Ishikawa (cell line): ENCODE measurements around the gene IFNA16.
A peak's percentile ranks its signal among the peaks of the same experiment; 100 is the strongest.
"Not testable (repeated sequence)": the region's sequence is repeated elsewhere in the genome, so short reads cannot be mapped to it uniquely, and the experiment has no call there.

Experiments
- CEBPB ChIP-seq: IDR thresholded peaks from 2 replicates; pipeline ENCODE4 v1.6.1; 2012
- CREB1 ChIP-seq: IDR thresholded peaks from 2 replicates; pipeline ENCODE4 v1.6.1; 2012; ENCODE audit warnings: low read depth
- EGR1 ChIP-seq: IDR thresholded peaks from 2 replicates; pipeline ENCODE4 v1.6.1; 2012
- EP300 ChIP-seq: IDR thresholded peaks from 2 replicates; pipeline ENCODE4 v1.6.1; 2012; ENCODE audit warnings: borderline replicate concordance
- NFIC ChIP-seq: IDR thresholded peaks from 2 replicates; pipeline ENCODE4 v1.6.1; 2012
- RAD21 ChIP-seq: IDR thresholded peaks from 2 replicates; pipeline ENCODE4 v1.6.1; 2012; ENCODE audit warnings: low read depth
- TAF1 ChIP-seq: IDR thresholded peaks from 2 replicates; pipeline ENCODE4 v1.6.1; 2012; ENCODE audit warnings: low read depth, mild to moderate bottlenecking
- TCF12 ChIP-seq: IDR thresholded peaks from 2 replicates; pipeline ENCODE4 v1.6.1; 2012; ENCODE audit warnings: low read depth
- TEAD4 ChIP-seq: IDR thresholded peaks from 2 replicates; pipeline ENCODE4 v1.6.1; 2012
- YY1 ChIP-seq: IDR thresholded peaks from 2 replicates; pipeline ENCODE4 v1.6.1; 2012; ENCODE audit warnings: low read depth
- ZBTB7A ChIP-seq: IDR thresholded peaks from 2 replicates; pipeline ENCODE4 v1.6.1; 2012; ENCODE audit warnings: low read depth
- TF ChIP-seq, protein P1 (sequence below): IDR thresholded peaks from 2 replicates; pipeline ENCODE4 v1.6.1; 2012; ENCODE audit warnings: low read depth, mild to moderate bottlenecking
- TF ChIP-seq, protein P2 (sequence below): IDR thresholded peaks from 2 replicates; pipeline ENCODE4 v1.6.1; 2012
- TF ChIP-seq, protein P3 (sequence below): IDR thresholded peaks from 2 replicates; pipeline ENCODE4 v1.6.1; 2012

The IFNA16 gene

DNA sequence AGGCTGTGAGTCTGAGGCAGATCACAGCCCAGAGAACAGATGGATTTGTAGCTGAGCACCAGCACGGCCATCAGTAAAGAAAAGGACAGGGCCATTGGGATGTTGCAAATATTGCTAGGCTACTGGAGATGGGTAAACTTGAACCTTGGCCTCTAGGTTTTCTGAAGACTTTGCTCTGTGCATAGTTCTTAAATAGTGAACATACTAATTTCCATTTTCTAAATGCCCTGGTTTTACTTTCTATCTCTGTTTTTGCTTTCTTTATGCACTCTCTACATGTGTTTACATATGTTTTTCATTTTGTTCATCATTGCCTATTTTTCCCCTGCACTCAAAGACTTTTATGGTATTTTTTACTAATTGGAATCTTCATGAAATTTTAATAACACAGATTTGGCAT, at the start of gene IFNA16:
Gene IFNA16 (minus strand): TSS at position 101 of the 400 bp plus-strand sequence. CDS start 6 bp downstream, at position 95.
- not testable (repeated sequence) for TF ChIP-seq TCF12, CEBPB
- TF ChIP-seq, protein P1, sequence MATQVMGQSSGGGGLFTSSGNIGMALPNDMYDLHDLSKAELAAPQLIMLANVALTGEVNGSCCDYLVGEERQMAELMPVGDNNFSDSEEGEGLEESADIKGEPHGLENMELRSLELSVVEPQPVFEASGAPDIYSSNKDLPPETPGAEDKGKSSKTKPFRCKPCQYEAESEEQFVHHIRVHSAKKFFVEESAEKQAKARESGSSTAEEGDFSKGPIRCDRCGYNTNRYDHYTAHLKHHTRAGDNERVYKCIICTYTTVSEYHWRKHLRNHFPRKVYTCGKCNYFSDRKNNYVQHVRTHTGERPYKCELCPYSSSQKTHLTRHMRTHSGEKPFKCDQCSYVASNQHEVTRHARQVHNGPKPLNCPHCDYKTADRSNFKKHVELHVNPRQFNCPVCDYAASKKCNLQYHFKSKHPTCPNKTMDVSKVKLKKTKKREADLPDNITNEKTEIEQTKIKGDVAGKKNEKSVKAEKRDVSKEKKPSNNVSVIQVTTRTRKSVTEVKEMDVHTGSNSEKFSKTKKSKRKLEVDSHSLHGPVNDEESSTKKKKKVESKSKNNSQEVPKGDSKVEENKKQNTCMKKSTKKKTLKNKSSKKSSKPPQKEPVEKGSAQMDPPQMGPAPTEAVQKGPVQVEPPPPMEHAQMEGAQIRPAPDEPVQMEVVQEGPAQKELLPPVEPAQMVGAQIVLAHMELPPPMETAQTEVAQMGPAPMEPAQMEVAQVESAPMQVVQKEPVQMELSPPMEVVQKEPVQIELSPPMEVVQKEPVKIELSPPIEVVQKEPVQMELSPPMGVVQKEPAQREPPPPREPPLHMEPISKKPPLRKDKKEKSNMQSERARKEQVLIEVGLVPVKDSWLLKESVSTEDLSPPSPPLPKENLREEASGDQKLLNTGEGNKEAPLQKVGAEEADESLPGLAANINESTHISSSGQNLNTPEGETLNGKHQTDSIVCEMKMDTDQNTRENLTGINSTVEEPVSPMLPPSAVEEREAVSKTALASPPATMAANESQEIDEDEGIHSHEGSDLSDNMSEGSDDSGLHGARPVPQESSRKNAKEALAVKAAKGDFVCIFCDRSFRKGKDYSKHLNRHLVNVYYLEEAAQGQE: not testable (repeated sequence)

DNA sequence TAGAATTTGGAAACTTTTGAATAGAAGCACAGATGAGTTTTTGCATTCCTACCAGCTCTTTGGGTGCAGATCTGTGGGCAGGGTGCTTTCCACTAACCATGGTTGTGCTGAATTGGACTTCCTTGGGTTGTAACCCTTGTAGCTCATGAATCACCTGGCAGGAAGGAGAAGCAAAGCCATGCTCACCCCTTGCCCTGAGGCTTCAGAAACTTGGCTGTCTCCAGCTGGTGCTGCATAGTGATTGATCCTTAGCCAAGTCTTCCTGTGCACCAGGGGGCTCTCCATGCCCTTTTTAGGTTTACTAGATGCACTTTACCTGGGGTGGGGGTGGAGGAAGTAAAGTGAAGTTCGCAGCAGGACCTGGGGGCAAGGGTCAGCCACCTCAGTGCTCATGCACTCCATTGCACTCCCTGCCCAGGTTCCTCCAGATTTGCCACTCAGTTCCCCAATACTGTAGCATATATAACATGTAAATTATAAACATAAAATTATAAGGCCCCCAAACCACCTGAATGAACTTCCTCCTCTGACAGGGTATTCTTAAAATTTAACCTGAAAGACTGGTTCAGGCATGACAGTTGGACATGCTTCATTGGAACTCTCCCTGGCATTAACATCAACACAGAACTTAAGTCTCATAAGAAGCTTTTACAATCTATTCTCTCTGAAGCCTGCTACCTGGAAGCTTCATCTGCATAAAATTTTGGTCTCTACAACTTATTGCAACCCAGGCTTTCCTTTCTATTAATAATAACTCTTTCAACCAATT, 48.5 kb upstream of the IFNA16 start:
- TF ChIP-seq TCF12: no peak
- TF ChIP-seq CEBPB: no peak
- TF ChIP-seq EGR1: no peak
- no peak for TF ChIP-seq TAF1
- TF ChIP-seq, protein P2, sequence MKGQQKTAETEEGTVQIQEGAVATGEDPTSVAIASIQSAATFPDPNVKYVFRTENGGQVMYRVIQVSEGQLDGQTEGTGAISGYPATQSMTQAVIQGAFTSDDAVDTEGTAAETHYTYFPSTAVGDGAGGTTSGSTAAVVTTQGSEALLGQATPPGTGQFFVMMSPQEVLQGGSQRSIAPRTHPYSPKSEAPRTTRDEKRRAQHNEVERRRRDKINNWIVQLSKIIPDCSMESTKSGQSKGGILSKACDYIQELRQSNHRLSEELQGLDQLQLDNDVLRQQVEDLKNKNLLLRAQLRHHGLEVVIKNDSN: no peak
- TF ChIP-seq, protein P3, sequence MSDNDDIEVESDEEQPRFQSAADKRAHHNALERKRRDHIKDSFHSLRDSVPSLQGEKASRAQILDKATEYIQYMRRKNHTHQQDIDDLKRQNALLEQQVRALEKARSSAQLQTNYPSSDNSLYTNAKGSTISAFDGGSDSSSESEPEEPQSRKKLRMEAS: no peak
- TF ChIP-seq TEAD4: no peak
- no peak for TF ChIP-seq YY1

DNA sequence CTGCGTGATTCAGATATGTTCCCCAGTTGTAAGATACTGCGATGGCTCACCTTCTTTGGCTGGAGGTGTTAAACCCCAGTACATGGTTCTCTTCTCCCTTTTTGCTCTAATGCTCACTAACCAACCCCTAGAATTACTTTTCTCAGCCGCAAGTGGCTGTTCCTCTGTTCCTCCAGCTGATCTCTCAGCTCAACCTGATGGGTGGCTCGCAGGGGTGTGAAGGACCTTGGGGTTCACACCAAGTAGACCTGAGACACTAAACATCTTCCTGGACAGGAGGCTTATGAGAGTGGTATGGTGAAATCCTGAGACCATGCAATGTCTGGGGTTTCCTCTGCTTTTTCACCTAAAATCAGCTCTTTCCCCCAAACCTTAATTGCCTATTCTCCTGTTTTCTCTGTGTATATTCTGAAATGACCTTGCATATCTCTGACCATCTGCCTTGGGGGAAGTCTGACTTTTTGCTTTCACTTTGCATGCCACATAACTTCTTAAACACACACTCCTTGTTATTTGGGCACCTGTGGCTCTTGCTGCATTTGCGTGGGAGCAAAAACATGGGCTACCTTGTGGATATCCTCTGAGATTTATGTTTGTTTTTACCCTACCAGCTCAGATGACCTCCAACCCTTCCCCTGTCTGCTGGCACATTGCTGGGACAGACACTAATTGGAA, 38.6 kb upstream of the IFNA16 start:
- TF ChIP-seq, protein P3: no peak
- TF ChIP-seq TEAD4 (no peak), TCF12 (no peak), CEBPB (no peak), NFIC (no peak), EP300 (no peak)
- TF ChIP-seq, protein P1: no peak

DNA sequence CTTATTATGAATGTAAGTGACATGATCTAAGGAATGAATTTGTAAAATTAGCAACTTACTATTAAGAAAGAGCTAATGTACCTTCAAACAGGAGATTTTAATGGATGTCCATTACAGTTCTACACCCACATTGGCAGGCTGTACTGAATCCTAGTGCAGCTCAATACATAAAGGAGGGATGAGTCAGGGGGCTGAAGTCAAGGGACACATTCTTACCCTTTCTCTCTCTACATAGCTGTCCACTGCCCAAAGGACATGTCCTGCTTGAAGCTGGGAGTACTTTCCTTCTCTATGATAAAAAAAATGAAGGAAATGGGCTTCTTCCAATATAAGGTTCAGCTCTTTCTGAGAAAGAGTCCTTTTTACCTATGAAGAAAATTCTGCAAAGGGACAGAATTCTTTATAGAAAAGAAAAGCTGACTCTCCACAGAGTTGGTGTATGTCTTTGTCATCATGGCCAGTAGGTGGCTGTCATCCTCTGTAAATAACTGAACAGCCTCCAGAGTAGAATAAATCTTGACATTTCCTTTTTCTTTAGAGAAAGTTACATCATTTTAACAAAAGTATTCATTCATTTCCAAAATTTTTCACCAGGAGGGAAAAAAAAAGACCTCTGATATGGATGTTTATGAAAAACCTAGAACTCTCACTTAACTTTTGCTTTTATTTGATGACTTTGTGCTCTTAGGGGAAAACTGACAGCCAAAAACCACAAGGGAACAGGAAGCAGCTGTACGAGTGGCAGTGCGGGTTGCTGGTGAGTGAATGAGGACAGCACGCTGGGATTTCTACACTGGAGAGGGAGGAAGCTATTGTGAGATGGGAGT, 35.8 kb upstream of the IFNA16 start:
- TF ChIP-seq RAD21: peak; percentile 46; the same call in 1 of the 2 replicates
- TF ChIP-seq, protein P2: no peak

DNA sequence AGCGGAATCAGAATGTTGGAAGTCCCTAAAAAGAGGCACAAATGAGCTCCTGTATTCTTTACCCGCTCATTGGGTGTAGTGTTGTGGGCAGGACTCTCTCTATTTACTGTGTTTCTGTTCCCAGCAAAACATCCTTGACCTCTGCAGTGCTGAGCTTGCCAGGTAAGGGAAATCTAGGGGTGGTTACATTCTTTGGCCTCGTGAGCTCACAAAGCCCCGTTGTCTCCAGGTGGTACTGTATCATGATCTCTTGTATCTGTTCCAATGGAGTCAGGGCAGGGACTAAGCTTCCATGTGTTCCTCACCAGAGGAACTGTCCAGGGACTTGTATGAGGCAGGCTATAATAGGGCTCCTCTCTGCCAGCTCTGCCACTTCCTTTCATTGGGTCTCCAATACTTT, 34.5 kb upstream of the IFNA16 start:
- TF ChIP-seq TEAD4 (no peak), CEBPB (no peak), ZBTB7A (no peak), RAD21 (no peak), CREB1 (no peak), NFIC (no peak), TAF1 (no peak), EP300 (no peak), TCF12 (no peak), YY1 (no peak), EGR1 (no peak)
- TF ChIP-seq, protein P3: no peak
- TF ChIP-seq, protein P2: no peak
- TF ChIP-seq, protein P1: no peak
